ENCODE measurements around the gene RSPRY1. TPM values are rescaled to one million over a fixed set of nuclear protein-coding genes. Genes with fewer than 3 reads are reported as not detected.

Gene RSPRY1
- total RNA-seq, 3 donors from 2014 or later, result 40.6 to 44.1 (median 42.0) TPM

GRCh38 chr16:57213462-57213861 lies 27.3 kb downstream of the RSPRY1 start:
- ATAC-seq, result no peak
- Histone ChIP-seq H3K4me3 (no peak overlapping the region), H3K4me1 (ENCODE audit: low read depth) (no peaks in the 10 kb centered on the region), H3K36me3 (ENCODE audit: low read depth) (peaks cover 15% of the 10 kb centered on the region), H3K9me3 (peaks cover 16% of the 10 kb centered on the region)
- no peak for DNase-seq
- TF ChIP-seq, protein P1, sequence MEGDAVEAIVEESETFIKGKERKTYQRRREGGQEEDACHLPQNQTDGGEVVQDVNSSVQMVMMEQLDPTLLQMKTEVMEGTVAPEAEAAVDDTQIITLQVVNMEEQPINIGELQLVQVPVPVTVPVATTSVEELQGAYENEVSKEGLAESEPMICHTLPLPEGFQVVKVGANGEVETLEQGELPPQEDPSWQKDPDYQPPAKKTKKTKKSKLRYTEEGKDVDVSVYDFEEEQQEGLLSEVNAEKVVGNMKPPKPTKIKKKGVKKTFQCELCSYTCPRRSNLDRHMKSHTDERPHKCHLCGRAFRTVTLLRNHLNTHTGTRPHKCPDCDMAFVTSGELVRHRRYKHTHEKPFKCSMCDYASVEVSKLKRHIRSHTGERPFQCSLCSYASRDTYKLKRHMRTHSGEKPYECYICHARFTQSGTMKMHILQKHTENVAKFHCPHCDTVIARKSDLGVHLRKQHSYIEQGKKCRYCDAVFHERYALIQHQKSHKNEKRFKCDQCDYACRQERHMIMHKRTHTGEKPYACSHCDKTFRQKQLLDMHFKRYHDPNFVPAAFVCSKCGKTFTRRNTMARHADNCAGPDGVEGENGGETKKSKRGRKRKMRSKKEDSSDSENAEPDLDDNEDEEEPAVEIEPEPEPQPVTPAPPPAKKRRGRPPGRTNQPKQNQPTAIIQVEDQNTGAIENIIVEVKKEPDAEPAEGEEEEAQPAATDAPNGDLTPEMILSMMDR (IDR thresholded peaks at IDR 0.05), result no peak
- intact Hi-C loops (cut with DNase I, micrococcal nuclease), result no loop called here

DNA sequence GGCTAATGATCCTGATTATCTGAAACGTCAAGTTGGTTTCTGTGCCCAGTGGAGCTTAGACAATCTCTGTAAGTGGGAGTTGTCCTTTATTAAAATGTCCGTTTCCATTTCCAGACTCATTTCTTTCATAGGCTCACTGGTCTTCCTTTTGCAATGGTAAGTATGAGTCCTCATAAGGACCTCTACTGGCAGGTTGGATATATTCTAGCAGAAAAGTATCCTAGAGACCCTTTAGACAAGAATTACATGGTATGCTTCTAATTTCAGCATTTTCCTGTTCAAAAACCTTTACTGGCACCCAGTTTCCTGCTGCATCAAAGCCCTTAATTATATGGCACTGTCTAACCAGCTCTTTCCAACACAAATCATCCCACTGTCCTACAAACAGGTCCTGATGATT lies 30.8 kb downstream of the RSPRY1 start:
- H3K36me3 ChIP-seq (ENCODE audit: low read depth), result peaks cover 24% of the 10 kb centered on the region
- DNase-seq (no peak), ATAC-seq (no peak)
- H3K9me3 ChIP-seq, result peaks cover 16% of the 10 kb centered on the region
- TF ChIP-seq, protein P1 (IDR thresholded peaks at IDR 0.05), result no peak
- no peak overlapping the region for H3K4me3 ChIP-seq
- no peaks in the 10 kb centered on the region for H3K4me1 ChIP-seq (ENCODE audit: low read depth)
- intact Hi-C loops (cut with DNase I, micrococcal nuclease), result no loop called here

GRCh38 chr16:57223057-57223456 lies 36.9 kb downstream of the RSPRY1 start:
- DNase-seq, result no peak
- ATAC-seq, result no peak
- peaks cover 9% of the 10 kb centered on the region for H3K36me3 ChIP-seq (ENCODE audit: low read depth)
- H3K4me3 ChIP-seq, result no peak overlapping the region
- intact Hi-C loops (cut with DNase I, micrococcal nuclease), result no loop called here
- TF ChIP-seq, protein P1 (IDR thresholded peaks at IDR 0.05), result no peak
- no peaks in the 10 kb centered on the region for H3K4me1 ChIP-seq (ENCODE audit: low read depth)
- H3K9me3 ChIP-seq, result no peaks in the 10 kb centered on the region

GRCh38 chr16:57224651-57225335 lies 38.7 kb downstream of the RSPRY1 start:
- intact Hi-C loops (cut with DNase I, micrococcal nuclease), result no loop called here
- ATAC-seq, result no peak
- peaks cover 9% of the 10 kb centered on the region for H3K36me3 ChIP-seq (ENCODE audit: low read depth)

DNA sequence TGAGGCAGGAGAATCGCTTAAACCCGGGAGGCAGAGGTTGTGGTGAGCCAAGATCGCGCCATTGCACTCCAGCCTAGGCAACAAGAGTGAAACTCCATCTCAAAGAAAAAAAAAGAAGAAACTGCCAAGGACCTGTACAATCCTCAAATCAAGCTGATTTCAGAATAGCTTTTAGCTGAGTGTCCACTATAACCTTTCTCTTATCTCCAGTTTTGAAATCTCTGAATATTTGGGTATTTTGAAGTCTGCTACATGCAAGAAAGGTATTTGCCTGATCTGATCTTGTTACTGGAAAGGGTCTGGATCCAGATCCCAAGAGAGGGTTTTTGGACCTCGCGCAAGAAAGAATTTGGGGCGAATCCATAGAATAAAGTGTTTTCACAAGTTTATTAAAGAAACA lies 39.8 kb downstream of the RSPRY1 start:
- no peaks in the 10 kb centered on the region for H3K4me1 ChIP-seq (ENCODE audit: low read depth)
- peaks cover 10% of the 10 kb centered on the region for H3K36me3 ChIP-seq (ENCODE audit: low read depth)
- no peaks in the 10 kb centered on the region for H3K9me3 ChIP-seq
- TF ChIP-seq, protein P1 (IDR thresholded peaks at IDR 0.05), result no peak
- H3K4me3 ChIP-seq, result no peak overlapping the region
- intact Hi-C loops (cut with DNase I, micrococcal nuclease), result no loop called here
- ATAC-seq, result no peak
- DNase-seq, result no peak

More at GRCh38 chr16:57224651-57225335, 38.7 kb downstream of the RSPRY1 start:
- DNase-seq, result no peak
- H3K9me3 ChIP-seq, result no peaks in the 10 kb centered on the region
- no peak overlapping the region for H3K4me3 ChIP-seq
- no peaks in the 10 kb centered on the region for H3K4me1 ChIP-seq (ENCODE audit: low read depth)
- TF ChIP-seq, protein P1 (IDR thresholded peaks at IDR 0.05), result no peak

Measured in mucosa of descending colon (tissue), 3 donors.